Hindlimb muscle (tissue), 1 donor: ENCODE data around the gene SULT2B1. TPM values are rescaled to one million over a fixed set of nuclear protein-coding genes. Genes with fewer than 3 reads are reported as not detected.
A peak's percentile ranks its signal among the peaks of the same experiment; 100 is the strongest.
"Not testable (repeated sequence)": the region's sequence is repeated elsewhere in the genome, so short reads cannot be mapped to it uniquely, and the experiment has no call there.

Source experiments
- DNase-seq: peaks from one replicate; pipeline ENCODE4 v3.0.0-alpha.2; 2013
- polyA plus RNA-seq: library from polyadenylated mRNA; unstranded; fragments of 120-200 nt; gene quantifications from one replicate; pipeline ENCODE4 v1.2.1, GENCODE V29; 2013; ENCODE audit not compliant: insufficient read length

The SULT2B1 gene
- polyA plus RNA-seq, 1 donor: 0.32 TPM

DNA sequence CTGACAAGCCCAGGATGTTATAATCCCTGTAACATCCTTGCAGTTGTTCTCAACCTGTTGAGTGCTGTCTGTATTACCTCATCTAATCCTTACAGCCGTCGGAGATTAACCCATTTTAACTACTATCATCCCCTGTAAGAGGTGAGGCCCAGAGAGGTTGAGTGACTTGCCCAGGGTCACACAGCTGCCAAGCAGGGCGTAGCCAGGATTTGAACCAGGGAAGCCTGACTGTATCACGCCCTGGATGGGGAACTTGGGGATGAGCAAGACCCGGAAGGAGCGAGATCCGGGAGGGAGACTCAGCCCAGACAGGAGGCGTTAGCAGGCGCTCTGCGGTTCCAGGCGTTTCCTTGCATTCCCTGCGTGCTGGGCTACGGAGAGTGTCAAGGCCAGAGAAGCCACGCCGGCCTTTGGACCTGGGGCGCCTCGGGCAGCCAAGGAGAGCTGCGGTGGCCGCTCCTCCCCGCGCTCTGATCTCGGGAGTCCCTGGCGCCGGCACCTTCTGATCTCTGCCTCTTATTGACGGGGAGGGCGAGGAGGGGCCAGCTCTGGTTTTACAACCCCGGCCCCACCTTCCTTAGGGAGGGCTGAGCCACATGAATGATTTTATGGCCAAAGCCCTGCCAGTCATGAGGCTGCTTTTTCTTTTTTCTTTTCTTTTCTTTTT lies 6.2 kb downstream of the SULT2B1 start:
- DNase-seq: no peak

DNA sequence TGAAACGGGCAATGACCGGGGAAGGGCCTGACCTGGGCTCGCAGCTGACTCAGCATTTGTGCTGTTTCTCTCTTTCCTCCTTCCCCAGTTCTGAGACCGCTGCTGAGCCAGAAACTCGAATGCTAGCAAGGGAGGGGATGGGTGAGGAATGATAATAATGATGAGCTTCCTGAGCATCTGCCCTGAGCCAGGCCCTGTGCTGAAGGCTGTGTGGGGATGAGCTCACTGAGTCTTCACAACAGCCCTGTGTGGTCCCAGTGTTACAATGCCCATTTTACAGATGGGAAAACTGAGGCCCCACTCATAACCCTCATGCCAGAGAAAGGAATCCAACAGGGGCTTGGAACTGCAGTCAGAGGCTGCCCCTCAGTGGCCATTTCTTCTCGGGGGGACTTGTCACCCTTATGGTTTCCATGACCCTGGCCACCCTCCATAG lies 8.1 kb downstream of the SULT2B1 start:
- no peak for DNase-seq

DNA sequence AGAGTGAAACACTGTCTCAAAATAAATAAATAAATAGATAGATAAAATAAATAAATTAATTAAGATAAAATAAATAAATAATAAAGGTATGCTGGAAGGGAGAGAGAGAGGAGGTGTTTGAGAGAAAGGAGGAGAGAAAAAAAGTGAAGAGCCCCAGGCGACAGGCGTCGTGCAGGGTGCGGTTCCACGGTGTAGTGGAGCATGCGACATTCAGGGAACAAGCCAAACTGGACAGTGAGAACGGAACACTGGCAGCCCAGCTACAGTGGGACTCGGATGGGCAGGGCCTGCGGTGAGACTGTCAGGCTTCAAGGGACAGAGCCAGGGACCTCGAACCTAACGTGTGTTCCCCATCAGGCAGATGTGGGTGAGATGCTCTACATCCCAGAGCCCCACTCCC lies 9.4 kb downstream of the SULT2B1 start:
- DNase-seq: no peak

- no peak for DNase-seq
Observed at GRCh38 chr19:48565090-48565489, 13.1 kb downstream of the SULT2B1 start.

- DNase-seq: peak; percentile 80
Observed at GRCh38 chr19:48568345-48568886, 16.4 kb downstream of the SULT2B1 start.

- DNase-seq: peak; percentile 68
Observed at GRCh38 chr19:48569814-48570213, 17.8 kb downstream of the SULT2B1 start.

DNA sequence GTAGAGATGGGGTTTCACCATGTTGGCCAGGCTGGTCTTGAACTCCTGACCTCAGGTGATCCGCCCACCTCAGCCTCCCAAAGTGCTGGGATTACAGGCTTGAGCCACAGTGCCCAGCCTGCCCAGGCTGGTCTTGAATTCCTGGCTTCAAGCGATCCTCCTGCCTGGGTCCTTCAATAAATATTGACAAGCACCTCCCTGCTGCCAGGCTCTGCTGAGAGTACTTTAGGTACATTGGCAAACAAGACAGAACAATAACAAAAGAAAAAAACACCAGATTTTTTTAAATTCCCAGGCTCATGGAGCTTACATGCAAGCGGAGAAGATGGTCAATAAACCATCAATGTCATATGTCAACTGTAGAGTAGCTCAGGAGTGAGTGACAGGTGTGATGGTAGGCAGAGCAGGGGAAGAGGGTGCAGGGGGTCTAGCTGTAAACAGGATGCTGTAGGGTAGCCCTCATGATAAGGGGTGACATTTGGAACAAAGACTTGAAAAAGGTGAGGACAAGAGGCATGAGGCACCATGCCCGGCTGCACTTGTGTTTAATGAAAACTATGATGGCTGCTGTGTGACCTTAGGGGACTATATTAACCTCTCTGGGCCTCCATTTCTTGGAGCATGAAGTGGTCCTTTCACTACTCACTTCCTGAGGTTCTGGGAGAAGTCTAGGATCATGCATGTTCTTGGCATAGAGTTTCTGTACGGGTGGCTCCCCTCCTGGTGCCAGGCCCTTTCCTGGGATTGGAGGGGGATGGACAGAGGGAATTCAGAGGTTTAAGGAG lies 19.6 kb downstream of the SULT2B1 start:
- no peak for DNase-seq

- DNase-seq: no peak
Observed at GRCh38 chr19:48573163-48573505, 21.2 kb downstream of the SULT2B1 start.

GRCh38 chr19:48575931-48576622 lies 24.1 kb downstream of the SULT2B1 start:
- DNase-seq: no peak

DNA sequence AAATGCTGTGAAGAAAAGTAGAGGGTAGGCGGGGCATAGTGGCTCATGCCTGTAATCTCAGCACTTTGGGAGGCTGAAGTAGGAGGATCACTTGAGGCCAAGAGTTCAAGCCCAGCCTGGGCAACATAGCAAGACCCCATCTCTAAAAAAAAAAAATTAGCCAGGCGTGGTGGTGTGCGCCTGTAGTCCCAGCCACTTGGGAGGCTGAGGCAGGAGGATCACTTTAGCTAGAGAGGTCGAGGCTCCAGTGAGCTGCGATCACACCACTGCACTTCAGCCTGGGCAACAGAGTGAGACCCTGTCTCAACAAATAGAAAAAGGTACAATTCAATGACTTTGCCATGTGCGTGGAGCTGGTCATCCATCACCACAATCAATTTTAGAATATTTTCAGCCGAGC lies 25.9 kb downstream of the SULT2B1 start:
- not testable (repeated sequence) for DNase-seq

DNA sequence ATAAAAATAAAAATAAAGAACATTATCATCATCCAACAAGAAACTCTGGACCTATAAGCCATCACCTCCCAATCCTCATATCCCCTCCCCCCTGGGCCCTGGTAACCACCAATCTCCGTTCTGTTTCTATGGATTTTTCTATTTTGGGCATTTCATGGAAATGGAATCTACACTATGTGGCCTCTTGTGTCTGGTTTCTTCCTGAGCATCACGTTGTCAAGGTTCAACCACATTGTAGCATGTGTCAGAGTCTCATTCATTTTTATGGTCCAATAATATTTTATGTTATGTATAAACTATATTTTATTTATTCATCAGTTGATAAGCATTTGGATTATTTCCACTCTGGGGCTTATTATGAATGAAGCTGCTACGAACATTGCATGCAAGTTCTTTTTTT lies 26.9 kb downstream of the SULT2B1 start:
- DNase-seq: no peak

- no peak for DNase-seq
Observed at GRCh38 chr19:48582168-48582567, 30.2 kb downstream of the SULT2B1 start.

DNA sequence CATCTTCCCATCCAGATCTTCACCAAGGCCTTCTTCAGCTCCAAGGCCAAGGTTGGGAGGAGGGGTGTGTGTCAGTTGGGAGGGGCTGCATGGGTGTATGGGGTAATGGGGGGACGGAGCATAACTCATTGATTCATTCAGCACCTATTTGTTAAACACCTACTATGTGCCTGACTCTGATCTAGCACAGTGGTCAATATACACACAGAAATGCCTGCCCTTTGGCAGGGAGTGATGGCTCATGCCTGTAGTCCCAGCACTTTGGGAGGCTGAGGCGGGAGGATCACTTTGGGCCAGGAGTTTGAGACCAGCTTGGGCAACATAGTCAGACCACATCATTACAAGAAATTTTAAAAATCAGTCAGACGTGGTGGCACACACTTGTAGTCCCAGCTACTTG lies 35.4 kb downstream of the SULT2B1 start:
- DNase-seq: no peak

- DNase-seq: peak; percentile 87
Observed at GRCh38 chr19:48588670-48589401, 36.9 kb downstream of the SULT2B1 start.

GRCh38 chr19:48591021-48591420 lies 39.0 kb downstream of the SULT2B1 start:
- no peak for DNase-seq

DNA sequence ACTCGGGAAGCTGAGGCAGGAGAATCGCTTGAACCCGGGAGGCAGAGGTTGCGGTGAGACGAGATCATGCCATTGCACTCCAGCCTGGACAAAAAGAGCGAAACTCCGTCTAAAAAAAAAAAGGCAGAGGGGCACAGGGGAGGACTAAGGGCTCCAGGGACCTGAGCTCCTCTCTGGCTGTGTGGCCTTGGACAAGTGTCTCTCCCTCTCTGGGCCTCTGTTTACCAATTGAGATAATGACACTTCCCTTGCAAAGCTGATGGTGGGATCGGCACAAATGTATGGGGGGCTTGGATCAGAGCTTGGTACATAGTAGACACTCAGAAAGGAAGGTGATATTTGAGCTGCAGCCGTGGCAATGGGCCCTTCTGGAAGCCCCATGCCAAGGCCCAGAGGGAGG lies 43.2 kb downstream of the SULT2B1 start:
- DNase-seq: no peak

GRCh38 chr19:48595833-48596232 lies 43.9 kb downstream of the SULT2B1 start:
- no peak for DNase-seq

- DNase-seq: no peak
Observed at GRCh38 chr19:48596237-48596636, 44.3 kb downstream of the SULT2B1 start.

DNA sequence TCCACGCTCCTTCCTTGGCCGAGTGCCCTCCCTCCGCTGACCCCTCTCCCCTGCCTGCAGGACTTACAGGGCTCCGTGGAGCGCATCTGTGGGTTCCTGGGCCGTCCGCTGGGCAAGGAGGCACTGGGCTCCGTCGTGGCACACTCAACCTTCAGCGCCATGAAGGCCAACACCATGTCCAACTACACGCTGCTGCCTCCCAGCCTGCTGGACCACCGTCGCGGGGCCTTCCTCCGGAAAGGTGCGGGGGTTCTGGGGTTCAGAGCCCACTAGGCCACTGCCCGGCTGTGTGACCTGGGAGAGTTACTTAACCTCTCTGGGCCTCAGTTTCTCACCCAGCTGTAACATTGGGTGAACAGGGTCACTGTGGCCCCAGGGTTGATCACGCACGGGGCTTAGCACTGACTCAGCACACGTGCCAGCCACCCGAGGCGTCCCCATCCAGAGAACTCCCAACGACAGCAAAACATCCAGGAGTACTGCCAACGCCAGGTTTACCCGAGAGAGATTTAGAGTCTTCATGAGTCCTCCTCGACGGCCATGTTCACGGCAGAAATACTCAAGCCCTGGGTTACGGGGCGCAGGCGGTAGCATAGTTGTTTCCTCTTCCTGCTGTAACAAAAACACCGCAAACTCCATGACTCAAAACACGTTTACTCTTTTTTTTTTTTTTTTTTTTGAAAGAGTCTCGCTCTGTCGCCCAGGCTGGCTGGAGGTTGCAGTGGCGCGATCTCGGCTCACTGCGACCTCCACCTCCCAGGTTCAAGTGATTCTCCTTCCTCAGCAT lies 44.9 kb downstream of the SULT2B1 start:
- DNase-seq: no peak

GRCh38 chr19:48598996-48599700 lies 47.2 kb downstream of the SULT2B1 start:
- no peak for DNase-seq
